Activated T-cell treated with anti-CD3 and anti-CD28 coated beads, Interleukin-2, amount 50 U/mL, for 72 hours (primary cell): ENCODE data around the gene BBLN. TPM values are rescaled to one million over a fixed set of nuclear protein-coding genes. Genes with fewer than 3 reads are reported as not detected.
"Not testable (repeated sequence)": the region's sequence is repeated elsewhere in the genome, so short reads cannot be mapped to it uniquely, and the experiment has no call there.

Source experiments
- ATAC-seq, 2 donors: fragments of 150-1000 bp; cut with Tn5 transposase; replicated peaks in 1 of 2; 2 replicates each; pipeline ENCODE4 v1.10.0; 2021; ENCODE audit warnings: moderate library complexity in 2 of 2, mild to moderate bottlenecking in 1 of 2
- DNase-seq, 2 donors: peaks; one replicate each; pipeline ENCODE4 v3.0.0; 2021 to 2022; ENCODE audit warnings: mixed read lengths in 1 of 2
- H3K27ac Mint-ChIP-seq: one replicate; pipeline ENCODE4 v1.8.0; 2022; ENCODE audit warnings: mild to moderate bottlenecking, moderate library complexity, mixed read lengths
- H3K27me3 Mint-ChIP-seq: one replicate; pipeline ENCODE4 v1.8.0; 2022; ENCODE audit warnings: low read depth, mixed read lengths
- H3K36me3 Mint-ChIP-seq, 2 donors: one replicate each; pipeline ENCODE4 v1.8.0; 2022; ENCODE audit warnings: mixed read lengths in 2 of 2, mild to moderate bottlenecking in 1 of 2; ENCODE audit not compliant: insufficient read depth in 2 of 2
- H3K4me1 Mint-ChIP-seq: one replicate; pipeline ENCODE4 v1.8.0; 2022; ENCODE audit warnings: low read depth, mixed read lengths
- H3K4me3 Mint-ChIP-seq, 2 donors: one replicate each; pipeline ENCODE4 v1.8.0; 2022; ENCODE audit warnings: mild to moderate bottlenecking in 2 of 2, mixed read lengths in 2 of 2, moderate library complexity in 2 of 2
- H3K9me3 Mint-ChIP-seq, 2 donors: one replicate each; pipeline ENCODE4 v1.8.0; 2022; ENCODE audit warnings: mixed read lengths in 2 of 2
- total RNA-seq, 2 donors: library from RNA; stranded (reverse); gene quantifications; one replicate each; pipeline ENCODE4 v1.2.3, GENCODE V29; 2022

The BBLN gene
- total RNA-seq, 2 donors from 2014 or later = 72.9 to 81.4 TPM

GRCh38 chr9:128129976-128130590 is 30.0 kb upstream of the BBLN start:
- H3K27me3 Mint-ChIP-seq, H3K27ac Mint-ChIP-seq, ATAC-seq, H3K4me3 Mint-ChIP-seq, H3K36me3 Mint-ChIP-seq, H3K9me3 Mint-ChIP-seq: not testable (repeated sequence)
- peak; percentile 57 to 61 for DNase-seq
- peaks cover 27% of the 10 kb centered on the region for H3K4me1 Mint-ChIP-seq

- not testable (repeated sequence) for DNase-seq, H3K9me3 Mint-ChIP-seq, H3K27ac Mint-ChIP-seq, H3K27me3 Mint-ChIP-seq, H3K4me3 Mint-ChIP-seq, H3K36me3 Mint-ChIP-seq, ATAC-seq
- peaks cover 24% of the 10 kb centered on the region for H3K4me1 Mint-ChIP-seq
Observed at GRCh38 chr9:128130651-128131050, 29.4 kb upstream of the BBLN start.

- peaks cover 22% of the 10 kb centered on the region for H3K4me1 Mint-ChIP-seq
- H3K36me3 Mint-ChIP-seq, H3K4me3 Mint-ChIP-seq, H3K27me3 Mint-ChIP-seq, ATAC-seq, H3K27ac Mint-ChIP-seq, H3K9me3 Mint-ChIP-seq, DNase-seq: not testable (repeated sequence)
Observed at GRCh38 chr9:128131346-128131745, 28.7 kb upstream of the BBLN start.

- not testable (repeated sequence) for H3K36me3 Mint-ChIP-seq, H3K9me3 Mint-ChIP-seq, H3K27ac Mint-ChIP-seq, ATAC-seq, DNase-seq, H3K27me3 Mint-ChIP-seq, H3K4me3 Mint-ChIP-seq
- H3K4me1 Mint-ChIP-seq = peaks cover 15% of the 10 kb centered on the region
Observed at GRCh38 chr9:128132139-128132538, 27.9 kb upstream of the BBLN start.

- not testable (repeated sequence) for H3K27me3 Mint-ChIP-seq
Observed at GRCh38 chr9:128135561-128135960, 24.5 kb upstream of the BBLN start.

GRCh38 chr9:128136816-128137793 is 23.0 kb upstream of the BBLN start:
- DNase-seq = no peak
- no peak overlapping the region for H3K4me3 Mint-ChIP-seq
- H3K27ac Mint-ChIP-seq = no peak overlapping the region
- ATAC-seq = no peak
- H3K9me3 Mint-ChIP-seq = no peaks in the 10 kb centered on the region
- H3K4me1 Mint-ChIP-seq = peaks cover 11% of the 10 kb centered on the region
- H3K36me3 Mint-ChIP-seq = no peaks in the 10 kb centered on the region
- peaks cover 5% of the 10 kb centered on the region for H3K27me3 Mint-ChIP-seq

More at GRCh38 chr9:128135561-128135960, 24.5 kb upstream of the BBLN start:
- H3K27ac Mint-ChIP-seq, ATAC-seq, H3K4me3 Mint-ChIP-seq, DNase-seq, H3K36me3 Mint-ChIP-seq, H3K9me3 Mint-ChIP-seq, H3K4me1 Mint-ChIP-seq: not testable (repeated sequence)

- DNase-seq (no peak), ATAC-seq (no peak)
- no peaks in the 10 kb centered on the region for H3K9me3 Mint-ChIP-seq
- no peak overlapping the region for H3K27ac Mint-ChIP-seq
- H3K4me1 Mint-ChIP-seq = peaks cover 16% of the 10 kb centered on the region
- no peak overlapping the region for H3K4me3 Mint-ChIP-seq
- peaks cover 3% of the 10 kb centered on the region for H3K27me3 Mint-ChIP-seq
- H3K36me3 Mint-ChIP-seq = no peaks in the 10 kb centered on the region
Observed at GRCh38 chr9:128138001-128138400, 22.1 kb upstream of the BBLN start.

GRCh38 chr9:128139621-128140020 is 20.4 kb upstream of the BBLN start:
- no peak overlapping the region for H3K4me3 Mint-ChIP-seq
- H3K4me1 Mint-ChIP-seq = peaks cover 16% of the 10 kb centered on the region
- ATAC-seq = no peak
- no peaks in the 10 kb centered on the region for H3K9me3 Mint-ChIP-seq
- H3K27ac Mint-ChIP-seq = no peak overlapping the region
- no peaks in the 10 kb centered on the region for H3K36me3 Mint-ChIP-seq
- no peak for DNase-seq
- H3K27me3 Mint-ChIP-seq = no peaks in the 10 kb centered on the region

- no peak overlapping the region for H3K4me3 Mint-ChIP-seq
- DNase-seq (no peak), ATAC-seq (no peak)
- peaks cover 9% of the 10 kb centered on the region for H3K4me1 Mint-ChIP-seq
- H3K9me3 Mint-ChIP-seq = no peaks in the 10 kb centered on the region
- no peaks in the 10 kb centered on the region for H3K36me3 Mint-ChIP-seq
- no peaks in the 10 kb centered on the region for H3K27me3 Mint-ChIP-seq
- no peak overlapping the region for H3K27ac Mint-ChIP-seq
Observed at GRCh38 chr9:128141604-128142003, 18.5 kb upstream of the BBLN start.

- DNase-seq (no peak), ATAC-seq (no peak)
- Mint-ChIP-seq H3K27ac (no peak overlapping the region), H3K9me3 (no peaks in the 10 kb centered on the region), H3K36me3 (no peaks in the 10 kb centered on the region), H3K4me3 (no peak overlapping the region), H3K27me3 (no peaks in the 10 kb centered on the region), H3K4me1 (peaks cover 9% of the 10 kb centered on the region)
Observed at GRCh38 chr9:128142061-128142460, 18.0 kb upstream of the BBLN start.

- Mint-ChIP-seq H3K27ac (no peak overlapping the region), H3K36me3 (no peaks in the 10 kb centered on the region), H3K9me3 (no peaks in the 10 kb centered on the region), H3K27me3 (no peaks in the 10 kb centered on the region), H3K4me1 (peaks cover 9% of the 10 kb centered on the region), H3K4me3 (no peak overlapping the region)
- ATAC-seq (no peak), DNase-seq (no peak)
Observed at GRCh38 chr9:128142596-128142995, 17.5 kb upstream of the BBLN start.

- Mint-ChIP-seq H3K27ac (no peak overlapping the region), H3K4me3 (no peak overlapping the region), H3K4me1 (peaks cover 9% of the 10 kb centered on the region)
Observed at GRCh38 chr9:128143525-128144238, 16.4 kb upstream of the BBLN start.

More at GRCh38 chr9:128143525-128144238, 16.4 kb upstream of the BBLN start:
- no peaks in the 10 kb centered on the region for H3K27me3 Mint-ChIP-seq
- DNase-seq = no peak
- no peaks in the 10 kb centered on the region for H3K9me3 Mint-ChIP-seq
- H3K36me3 Mint-ChIP-seq = no peaks in the 10 kb centered on the region
- no peak for ATAC-seq
